CD4-positive, alpha-beta T cell treated with Interleukin-17A for 4 hours (primary cell): Measurements from ENCODE around the gene SCAMP5.

Source experiments
- DNase-seq: peaks from one replicate; pipeline ENCODE4 v3.0.0-alpha.2; 2020; ENCODE audit warnings: mixed read lengths

Gene SCAMP5

GRCh38 chr15:74978077-74978476, 17.3 kb upstream of the SCAMP5 start:
- no peak for DNase-seq

- DNase-seq, result peak; percentile 46
Observed at GRCh38 chr15:74978503-74978902, 16.9 kb upstream of the SCAMP5 start.

- DNase-seq, result no peak
Observed at GRCh38 chr15:74982183-74982582, 13.2 kb upstream of the SCAMP5 start.

GRCh38 chr15:74983725-74984231, 11.6 kb upstream of the SCAMP5 start:
- no peak for DNase-seq

DNA sequence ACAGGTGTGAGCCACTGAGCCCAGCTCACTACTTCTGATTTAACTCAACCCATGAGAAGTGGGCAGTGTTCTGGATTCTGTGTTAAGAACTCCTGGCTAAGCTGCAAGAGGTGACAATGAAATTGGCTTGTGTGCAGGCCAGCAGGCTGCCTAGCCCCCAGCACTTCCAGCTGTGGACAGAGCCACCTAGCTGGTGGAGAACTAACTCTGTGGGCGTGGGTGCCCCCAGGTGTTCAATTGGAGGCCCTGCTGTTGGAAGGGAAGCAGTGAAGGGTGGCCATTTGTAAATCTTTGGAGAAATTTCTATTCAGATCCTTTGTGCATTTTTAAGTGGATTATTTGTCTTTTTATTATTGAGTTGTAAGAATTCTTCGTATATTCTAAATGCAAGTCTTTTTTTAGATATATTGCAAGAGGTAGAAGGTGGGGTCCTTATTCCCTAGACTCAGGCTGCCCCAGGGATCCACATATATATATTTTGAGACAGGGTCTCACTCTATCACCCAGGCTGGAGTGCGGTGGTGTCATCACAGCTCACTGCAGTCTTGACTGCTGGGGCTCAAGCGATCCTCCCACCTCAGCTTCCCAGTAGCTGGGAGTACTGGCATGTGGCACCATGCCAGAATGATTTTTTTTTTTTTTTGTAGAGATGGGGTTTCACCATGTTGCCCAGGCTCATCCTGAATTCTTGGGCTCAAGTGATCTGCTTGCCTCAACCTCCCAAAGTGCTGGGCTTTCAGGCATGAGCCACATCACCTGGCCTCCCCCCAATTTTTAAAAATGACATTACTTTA, 7.2 kb upstream of the SCAMP5 start:
- DNase-seq, result peak; percentile 42

GRCh38 chr15:74989527-74989926, 5.8 kb upstream of the SCAMP5 start:
- no peak for DNase-seq

GRCh38 chr15:74992619-74993018, 2.7 kb upstream of the SCAMP5 start:
- DNase-seq, result no peak

DNA sequence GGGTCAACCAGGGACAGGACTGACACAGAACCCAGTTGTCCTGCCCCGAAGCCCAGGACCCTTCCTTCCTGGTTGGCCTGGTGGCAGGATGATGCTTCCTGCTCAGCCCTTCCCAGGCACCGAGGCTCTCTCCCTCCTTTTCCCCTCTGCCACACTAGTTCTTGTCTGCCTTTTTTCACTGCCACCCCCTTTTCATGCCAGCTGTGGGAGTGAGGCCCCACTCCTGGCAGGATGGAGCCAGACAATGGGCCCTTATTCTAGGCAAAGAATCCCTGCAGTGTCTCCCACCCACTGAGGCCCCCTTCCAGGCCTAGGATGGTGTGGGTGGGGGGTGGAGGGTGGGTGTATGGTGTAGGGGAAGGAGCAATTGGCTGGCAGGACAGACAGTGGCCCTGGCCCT, 1.1 kb upstream of the SCAMP5 start:
- DNase-seq, result no peak

- DNase-seq, result no peak
Observed at GRCh38 chr15:74994685-74995084, 678 bp upstream of the SCAMP5 start.

DNA sequence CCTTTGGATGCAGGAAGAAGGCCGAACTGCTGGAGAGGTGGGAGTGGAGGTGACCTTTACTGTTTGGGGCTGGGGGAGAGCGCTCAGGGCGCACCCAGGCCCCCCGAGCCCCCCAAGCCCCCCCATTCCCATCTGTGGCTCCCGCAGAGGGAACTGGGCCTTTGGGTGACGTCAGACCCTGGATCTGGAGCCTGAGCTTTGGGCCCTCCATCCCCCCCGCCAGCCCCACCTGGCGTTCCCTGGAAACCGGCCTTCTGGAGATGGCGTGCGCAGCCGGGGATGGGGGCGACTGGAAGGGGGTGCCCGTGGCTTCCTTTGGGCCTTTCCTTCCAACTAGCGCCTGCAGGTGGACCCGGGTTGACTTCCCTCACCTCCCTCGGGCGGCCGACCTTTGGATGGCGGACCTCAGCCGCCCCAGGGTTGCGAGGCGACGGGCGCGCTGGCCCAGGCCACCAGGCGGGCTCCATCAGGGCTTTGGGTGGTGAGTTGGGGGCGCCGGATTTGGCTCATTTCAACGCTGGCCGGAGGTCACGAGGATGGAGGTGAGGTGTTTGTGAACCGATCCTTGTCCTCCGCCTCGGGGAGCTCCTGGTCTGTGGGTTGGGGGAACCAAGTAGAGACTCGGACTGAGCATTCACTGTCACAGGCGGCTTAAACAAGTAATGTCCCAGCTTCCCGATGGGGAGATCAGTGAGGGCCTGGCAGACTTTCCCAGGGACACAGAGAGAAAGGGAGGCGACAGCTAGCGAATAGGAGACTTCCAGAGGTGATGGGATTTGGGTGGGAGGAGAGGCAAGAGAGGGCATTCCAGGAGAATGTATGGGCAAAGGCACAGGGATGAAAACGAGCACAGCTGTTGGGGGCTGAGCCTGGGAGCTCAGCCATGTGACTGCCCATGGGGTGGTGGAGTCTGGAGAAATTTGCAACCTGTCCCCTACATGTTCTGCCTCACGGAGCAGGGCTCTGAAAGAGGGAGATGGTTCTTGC, 709 bp downstream of the SCAMP5 start:
- no peak for DNase-seq

- no peak for DNase-seq
Observed at GRCh38 chr15:74997141-74997540, 1.8 kb downstream of the SCAMP5 start.

DNA sequence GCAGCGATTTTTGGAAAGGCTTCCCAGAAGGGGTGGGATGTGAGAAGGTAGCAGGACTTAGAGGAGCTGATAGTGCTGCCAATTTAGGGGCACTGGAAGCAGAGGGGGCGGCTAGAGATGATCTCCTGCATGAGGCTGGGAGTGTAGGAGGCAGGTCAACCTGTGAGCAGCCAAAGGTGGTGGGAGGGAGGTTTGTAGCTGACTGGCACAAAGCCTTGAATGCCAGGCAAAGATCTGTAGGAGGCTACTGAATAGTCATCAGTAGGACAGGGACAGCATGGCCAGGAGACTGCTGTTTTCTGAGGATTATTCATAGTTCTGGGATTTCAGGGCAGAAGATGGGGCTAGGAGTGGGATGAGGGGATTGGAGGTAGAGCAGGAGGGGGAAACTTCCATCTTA, 2.2 kb downstream of the SCAMP5 start:
- DNase-seq, result no peak

GRCh38 chr15:75001310-75001709, 5.9 kb downstream of the SCAMP5 start:
- no peak for DNase-seq

DNA sequence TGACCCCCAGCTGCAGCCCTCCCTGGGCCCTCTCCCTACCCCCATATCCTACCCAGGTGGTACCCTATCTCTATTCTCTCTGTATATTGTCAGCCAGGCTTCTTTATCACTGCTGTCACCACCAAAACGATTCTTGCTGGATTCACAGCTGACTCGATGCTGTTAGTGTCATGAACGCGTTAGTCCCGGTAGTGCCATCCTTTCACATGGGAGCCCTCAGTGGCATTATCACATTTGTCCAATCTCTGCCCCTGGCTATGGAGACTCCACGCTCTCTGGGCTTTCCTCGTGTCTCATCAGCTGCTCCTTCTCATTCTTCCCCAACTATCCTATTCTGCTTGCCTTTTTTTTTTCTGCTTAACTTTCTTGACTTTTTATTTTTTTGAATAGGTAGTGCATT, 7.0 kb downstream of the SCAMP5 start:
- DNase-seq, result no peak

DNA sequence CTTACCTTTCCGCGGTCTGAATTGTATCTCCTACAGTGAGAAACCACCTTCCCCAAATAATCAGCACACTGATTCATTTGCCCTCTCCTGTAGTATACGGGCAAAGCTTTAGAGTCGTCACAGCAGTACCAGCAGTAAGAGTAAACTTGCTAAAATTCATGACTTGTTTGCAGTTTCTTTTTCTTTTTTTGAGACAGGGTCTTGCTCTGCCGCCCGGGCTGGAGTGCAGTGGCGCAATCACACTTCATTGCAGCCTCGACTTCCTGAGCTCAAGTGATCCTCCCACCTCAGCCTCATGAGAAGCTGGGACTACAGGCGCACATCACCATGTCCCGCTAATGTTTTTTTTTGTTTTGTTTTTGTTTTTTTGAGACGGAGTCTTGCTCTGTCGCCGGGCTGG, 11.9 kb downstream of the SCAMP5 start:
- no peak for DNase-seq

DNA sequence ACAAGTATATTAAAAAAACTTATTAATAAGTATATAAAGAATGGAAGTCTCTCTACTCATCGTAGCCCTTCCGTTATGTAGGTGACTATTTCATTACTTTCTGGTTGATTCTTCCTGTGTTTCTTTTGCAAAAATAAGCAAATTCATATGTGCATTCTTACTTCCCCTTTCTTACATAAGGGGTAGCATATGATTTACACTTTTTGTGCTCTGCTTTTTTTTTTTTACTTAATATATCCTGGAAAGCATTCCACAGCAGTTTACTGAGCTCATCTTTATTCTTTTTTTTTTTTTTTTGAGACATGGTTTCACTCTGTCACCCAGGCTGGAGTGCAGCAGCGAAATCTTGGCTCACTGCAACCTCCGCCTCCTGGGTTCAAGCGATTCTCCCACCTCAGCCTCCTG, 12.9 kb downstream of the SCAMP5 start:
- no peak for DNase-seq

DNA sequence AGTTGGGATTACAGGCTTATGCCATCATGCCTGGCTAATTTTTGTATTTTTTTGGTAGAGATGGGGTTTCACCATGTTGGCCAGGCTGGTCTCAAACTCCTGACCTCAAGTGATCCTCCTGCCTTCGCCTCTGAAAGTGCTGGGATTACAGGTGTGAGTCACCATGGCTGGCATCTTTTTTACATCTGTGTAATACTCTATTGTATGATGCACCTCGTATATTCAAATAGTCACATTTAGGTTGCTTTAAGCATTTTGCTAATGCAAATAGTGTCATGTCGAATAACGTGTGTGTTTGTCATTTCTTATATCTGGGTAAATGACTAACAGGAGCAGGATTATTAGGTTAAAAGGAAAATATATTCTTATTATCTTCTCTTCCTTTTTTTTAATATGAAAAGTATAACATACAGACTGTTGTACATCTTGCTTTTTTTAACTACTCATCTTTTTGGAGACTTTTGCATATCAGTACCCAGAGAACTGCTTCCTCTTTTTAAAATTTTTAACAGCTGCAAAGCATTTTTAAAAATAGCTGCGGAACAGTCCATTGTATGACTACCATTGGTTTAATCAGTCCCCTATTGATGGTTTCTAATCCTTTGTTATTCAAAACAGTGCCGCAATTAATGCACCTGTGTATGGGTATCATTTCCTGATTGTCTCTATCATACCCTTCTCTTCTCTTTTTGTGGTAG, 13.4 kb downstream of the SCAMP5 start:
- no peak for DNase-seq

- DNase-seq, result no peak
Observed at GRCh38 chr15:75016431-75016830, 21.1 kb downstream of the SCAMP5 start.

GRCh38 chr15:75019916-75020315, 24.6 kb downstream of the SCAMP5 start:
- no peak for DNase-seq

GRCh38 chr15:75021341-75021740, 26.0 kb downstream of the SCAMP5 start:
- DNase-seq, result no peak

DNA sequence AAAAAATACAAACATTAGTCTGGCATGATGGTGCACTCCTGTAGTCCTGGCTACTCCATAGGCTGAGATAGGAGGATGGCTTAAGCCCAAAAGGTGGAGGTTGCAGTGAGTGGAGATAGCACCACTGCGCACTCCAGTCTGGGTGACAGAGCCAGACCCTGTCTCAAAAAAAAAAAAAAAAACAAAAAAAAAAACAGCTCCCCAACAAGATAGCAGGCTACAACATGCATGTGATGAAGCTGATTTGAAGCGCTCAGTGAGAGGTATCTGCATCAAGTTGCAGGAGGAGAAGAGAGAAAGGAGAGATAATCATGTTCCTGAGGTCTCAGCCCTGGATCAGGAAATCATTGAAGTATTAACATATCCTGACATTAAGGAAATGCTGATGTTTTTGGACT, 27.4 kb downstream of the SCAMP5 start:
- DNase-seq, result no peak

DNA sequence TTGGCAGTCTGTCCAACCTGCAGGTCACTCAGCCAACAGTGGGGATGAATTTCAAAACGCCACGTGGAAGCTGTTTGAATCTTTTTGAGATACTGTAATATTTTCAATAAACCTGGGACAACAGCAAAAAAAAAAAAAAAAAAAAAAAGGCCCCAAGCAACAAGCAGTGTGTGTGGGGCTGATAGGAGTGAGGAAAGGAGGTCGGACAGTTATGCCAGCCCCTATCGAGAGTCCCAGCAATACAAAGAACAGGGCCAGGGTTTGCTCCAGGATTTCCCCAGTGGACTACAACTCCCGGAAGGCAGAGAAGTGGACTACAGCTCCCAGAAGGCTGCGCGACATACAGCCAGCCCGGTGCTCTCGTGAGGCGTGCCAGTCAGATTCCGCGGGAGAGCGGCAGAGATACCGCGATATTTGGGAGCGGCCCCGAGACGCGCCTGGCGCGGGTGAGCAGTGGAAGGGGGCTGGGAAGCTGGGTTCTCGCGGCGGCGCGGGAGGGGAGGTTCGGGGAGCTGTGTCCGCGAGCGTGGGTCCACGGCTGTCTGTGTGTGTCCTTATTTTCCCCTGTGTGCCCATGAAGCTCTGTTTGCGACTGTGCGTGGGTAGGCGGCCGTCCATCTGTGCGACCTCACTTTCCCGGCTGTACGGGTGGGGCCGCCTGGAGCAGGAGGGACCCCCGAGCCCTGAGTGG, 28.0 kb downstream of the SCAMP5 start, which contains the start of gene PPCDC:
Gene PPCDC, plus strand, starts transcription at position 410 of the 691 bp plus-strand sequence. CDS start 4,729 bp downstream, outside the sequence.
- DNase-seq, result peak; percentile 94
